Panc1 (cell line): ENCODE results near the gene NELFE. TPM values are rescaled to one million over a fixed set of nuclear protein-coding genes. Genes with fewer than 3 reads are reported as not detected.
A peak's percentile ranks its signal among the peaks of the same experiment; 100 is the strongest.

Source experiments
- ATAC-seq: fragments of 200-7000 bp; cut with Tn5 transposase; 2 replicates; pipeline ENCODE4 v1.9.1; 2020; ENCODE audit warnings: mild to moderate bottlenecking, moderate library complexity
- BruUV-seq: library from RNA; stranded (reverse); fragments of 400-500 nt; replicated peaks from 2 replicates; lab custom pipeline; 2021; lab: Mats Ljungman, UMichigan
- CTCF ChIA-PET: fragments of 300-600 bp; sonication (Branson Sonifier 250); formaldehyde crosslinking; loops from one replicate; lab custom pipeline; 2022; ENCODE audit warnings: antibody characterized with exemption; lab: Charles Lee
- POLR2A ChIA-PET: fragments of 300-600 bp; sonication (Branson Sonifier 250); formaldehyde crosslinking; loops from one replicate; lab custom pipeline; 2022; ENCODE audit warnings: antibody characterized with exemption; lab: Charles Lee
- DNase-seq: peaks from one replicate; pipeline ENCODE4 v3.0.0-alpha.2; 2010; ENCODE audit warnings: low read depth, low spot score
- H3K27ac ChIP-seq: 2 replicates; pipeline ENCODE4 v1.5.1; 2011; ENCODE audit warnings: mild to moderate bottlenecking, low read length, inconsistent platforms
- H3K27me3 ChIP-seq: fragments of 200-500 bp; sonication (Bioruptor generic); 2 replicates; pipeline ENCODE4 v1.6.0; 2014; ENCODE audit warnings: low read length, inconsistent platforms; ENCODE audit not compliant: control insufficient read depth, insufficient read depth
- H3K36me3 ChIP-seq: fragments of 200-500 bp; sonication (Bioruptor generic); 2 replicates; pipeline ENCODE4 v1.5.1; 2014; ENCODE audit warnings: inconsistent platforms, mild to moderate bottlenecking, low read length, moderate library complexity; ENCODE audit not compliant: control insufficient read depth, insufficient read depth
- H3K4me1 ChIP-seq: 2 replicates; pipeline ENCODE4 v1.5.1; 2011; ENCODE audit warnings: inconsistent platforms, mild to moderate bottlenecking, low read length, moderate library complexity; ENCODE audit not compliant: control insufficient read depth, insufficient read depth
- H3K4me3 ChIP-seq, 2 experiments: 2 replicates each; pipeline ENCODE4 v1.5.1; 2011 to 2012; ENCODE audit warnings: low read depth in 2 of 2, low read length in 2 of 2, mild to moderate bottlenecking in 2 of 2, inconsistent platforms in 1 of 2, moderate library complexity in 1 of 2
- H3K9me3 ChIP-seq: fragments of 200-500 bp; sonication (Bioruptor generic); 2 replicates; pipeline ENCODE4 v1.5.1; 2014; ENCODE audit warnings: low read depth, mild to moderate bottlenecking, inconsistent platforms, low read length, moderate library complexity; ENCODE audit not compliant: control insufficient read depth, insufficient read depth
- POLR2AphosphoS5 ChIP-seq: IDR thresholded peaks from 2 replicates; pipeline ENCODE4 v1.6.1; 2012; ENCODE audit warnings: mild to moderate bottlenecking, low read depth, low read length, moderate library complexity
- REST ChIP-seq, 2 experiments: IDR thresholded peaks; 2 replicates each; pipeline ENCODE4 v1.6.1; 2011 to 2012; ENCODE audit warnings: low read depth in 2 of 2, control low read depth in 1 of 2, low read length in 1 of 2, mild to moderate bottlenecking in 1 of 2, moderate library complexity in 1 of 2; ENCODE audit not compliant: insufficient read depth in 1 of 2
- SIN3A ChIP-seq: IDR thresholded peaks from 2 replicates; pipeline ENCODE4 v1.6.1; 2012; ENCODE audit warnings: low read depth, mild to moderate bottlenecking, low read length, moderate library complexity, borderline replicate concordance; ENCODE audit not compliant: insufficient read depth
- TCF7L2 ChIP-seq: IDR thresholded peaks from 2 replicates; pipeline ENCODE4 v1.6.1; 2011; ENCODE audit warnings: mild to moderate bottlenecking, low read depth, low read length, inconsistent platforms
- in situ Hi-C: cut with HindIII; loops from 2 replicates; pipeline ENCODE4 v1.10.0; 2016; ENCODE audit warnings: low sequenced_read_pairs, low pct_unique_long_range_greater_than_20kb
- intact Hi-C: fragments of 100-400 bp; cut with micrococcal nuclease; formaldehyde crosslinking; loops from one replicate; pipeline ENCODE4 v1.10.0; 2022; ENCODE audit not compliant: unreplicated experiment
- total RNA-seq: library from RNA; stranded (reverse); gene quantifications from one replicate; pipeline ENCODE4 v1.2.1, GENCODE V29; 2021; ENCODE audit not compliant: unreplicated experiment
- TF ChIP-seq, protein P1 (sequence below): fragments of 450-650 bp; IDR thresholded peaks from 2 replicates; pipeline ENCODE4 v1.5.1; 2017; ENCODE audit warnings: mild to moderate bottlenecking

NELFE gene
- total RNA-seq, 1 experiment from 2014 or later, result 94.9 TPM

DNA sequence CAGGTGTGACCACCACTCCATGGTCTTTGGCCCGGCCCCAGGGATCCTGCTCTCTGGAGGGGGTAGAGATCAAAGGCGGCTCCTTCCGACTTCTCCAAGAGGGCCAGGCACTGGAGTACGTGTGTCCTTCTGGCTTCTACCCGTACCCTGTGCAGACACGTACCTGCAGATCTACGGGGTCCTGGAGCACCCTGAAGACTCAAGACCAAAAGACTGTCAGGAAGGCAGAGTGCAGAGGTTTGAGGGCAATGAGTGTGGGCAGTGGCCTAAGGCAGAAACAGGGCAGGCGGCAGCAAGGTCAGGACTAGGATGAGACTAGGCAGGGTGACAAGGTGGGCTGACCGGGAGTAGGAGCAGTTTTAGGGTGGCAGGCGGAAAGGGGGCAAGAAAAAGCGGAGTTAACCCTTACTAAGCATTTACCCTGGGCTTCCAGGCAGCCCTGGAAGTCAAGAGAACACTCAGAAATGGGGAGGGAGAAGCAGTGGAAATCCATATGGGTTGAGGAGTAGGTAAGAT is 12.3 kb downstream of the NELFE start:
- DNase-seq (no peak), ATAC-seq (no peak; the same call in 1 of the 2 replicates)
- in situ Hi-C loops (no loop called here), intact Hi-C loops (no loop called here)
- Histone ChIP-seq H3K27ac (no peak overlapping the region), H3K36me3 (no peaks in the 10 kb centered on the region; the same call in 1 of the 2 replicates), H3K4me1 (peaks cover 8% of the 10 kb centered on the region; the same call in 1 of the 2 replicates), H3K9me3 (no peaks in the 10 kb centered on the region), H3K27me3 (no peaks in the 10 kb centered on the region), H3K4me3 (no peak overlapping the region)
- no TSS peak for BruUV-seq
- CTCF ChIA-PET, result no interaction called here
- POLR2A ChIA-PET, result no interaction called here
- no peak for TF ChIP-seq SIN3A
- TF ChIP-seq POLR2AphosphoS5, result no peak
- TF ChIP-seq REST (IDR thresholded peaks at IDR 0.05; ENCODE audit: insufficient read depth in 1 of 2, low read depth in 2 of 2, low read length in 1 of 2), result no peak
- TF ChIP-seq, protein P1, sequence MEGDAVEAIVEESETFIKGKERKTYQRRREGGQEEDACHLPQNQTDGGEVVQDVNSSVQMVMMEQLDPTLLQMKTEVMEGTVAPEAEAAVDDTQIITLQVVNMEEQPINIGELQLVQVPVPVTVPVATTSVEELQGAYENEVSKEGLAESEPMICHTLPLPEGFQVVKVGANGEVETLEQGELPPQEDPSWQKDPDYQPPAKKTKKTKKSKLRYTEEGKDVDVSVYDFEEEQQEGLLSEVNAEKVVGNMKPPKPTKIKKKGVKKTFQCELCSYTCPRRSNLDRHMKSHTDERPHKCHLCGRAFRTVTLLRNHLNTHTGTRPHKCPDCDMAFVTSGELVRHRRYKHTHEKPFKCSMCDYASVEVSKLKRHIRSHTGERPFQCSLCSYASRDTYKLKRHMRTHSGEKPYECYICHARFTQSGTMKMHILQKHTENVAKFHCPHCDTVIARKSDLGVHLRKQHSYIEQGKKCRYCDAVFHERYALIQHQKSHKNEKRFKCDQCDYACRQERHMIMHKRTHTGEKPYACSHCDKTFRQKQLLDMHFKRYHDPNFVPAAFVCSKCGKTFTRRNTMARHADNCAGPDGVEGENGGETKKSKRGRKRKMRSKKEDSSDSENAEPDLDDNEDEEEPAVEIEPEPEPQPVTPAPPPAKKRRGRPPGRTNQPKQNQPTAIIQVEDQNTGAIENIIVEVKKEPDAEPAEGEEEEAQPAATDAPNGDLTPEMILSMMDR, result no peak
- no peak; the same call in 1 of the 2 replicates for TF ChIP-seq TCF7L2

GRCh38 chr6:31945507-31946369 is 13.0 kb downstream of the NELFE start, which contains the start of gene CFB:
TSS of gene CFB (plus strand) at chr6:31946095. CDS start at chr6:31946222, 127 bp downstream.
- intact Hi-C loops (no loop called here), in situ Hi-C loops (no loop called here)
- Histone ChIP-seq H3K36me3 (no peaks in the 10 kb centered on the region), H3K27ac (peak within 1 kb of the TSS; percentile 37; the same call in 1 of the 2 replicates), H3K9me3 (no peaks in the 10 kb centered on the region), H3K4me3 (peak within 1 kb of the TSS in 1 of 2 experiments; percentile 24; a peak in 1 of 4 replicates), H3K27me3 (no peaks in the 10 kb centered on the region), H3K4me1 (peaks cover 9% of the 10 kb centered on the region)
- ChIA-PET CTCF (no interaction called here), POLR2A (no interaction called here)
- DNase-seq (no peak), ATAC-seq (peak; percentile 68)
- no TSS peak for BruUV-seq
- TF ChIP-seq POLR2AphosphoS5 (no peak), SIN3A (no peak), TCF7L2 (no peak)
